Measurements from ENCODE around the gene CACNA2D3. TPM values are rescaled to one million over a fixed set of nuclear protein-coding genes. Genes with fewer than 3 reads are reported as not detected.

The CACNA2D3 gene
- total RNA-seq, 6 experiments from 2014 or later, result 0.14 to 0.23 (median 0.19) TPM; not detected in 2

DNA sequence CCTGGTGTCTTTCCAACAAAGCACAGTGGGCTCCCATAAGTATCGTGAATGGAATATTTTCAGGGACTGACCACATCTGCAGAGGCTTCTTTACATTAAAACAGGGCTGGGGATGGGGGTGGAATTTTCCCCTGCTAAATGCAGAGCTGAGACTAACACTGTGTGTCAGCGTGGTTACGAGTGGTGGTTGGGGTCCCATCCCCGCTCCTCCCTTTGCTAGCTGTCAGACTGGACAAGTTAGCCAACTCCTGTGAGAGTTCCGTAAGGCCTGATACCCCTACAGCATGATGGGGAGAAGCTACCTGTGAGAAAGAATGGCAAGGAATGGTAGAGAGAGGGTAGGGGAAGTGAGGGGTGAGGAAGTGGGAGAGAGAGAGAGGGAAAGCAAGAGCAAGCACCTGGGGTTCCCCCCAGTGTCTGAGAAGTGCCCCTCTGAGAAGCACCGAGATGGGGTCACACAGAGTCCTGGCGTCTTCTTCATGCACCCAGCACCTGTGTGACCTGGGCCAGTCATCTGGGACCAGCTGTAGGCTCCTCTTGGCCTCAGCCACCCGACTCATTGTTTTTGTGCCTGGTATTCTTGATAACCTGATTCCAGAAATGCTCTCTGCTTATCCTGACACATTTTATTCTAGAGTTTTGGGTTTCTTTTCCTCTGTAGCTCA, 395.8 kb downstream of the CACNA2D3 start:
- Mint-ChIP-seq H3K27me3 (ENCODE audit: insufficient read depth) (no peaks in the 10 kb centered on the region), H3K36me3 (ENCODE audit: low read depth) (peaks cover 4% of the 10 kb centered on the region), H3K4me3 (no peak overlapping the region), H3K9me3 (peaks cover 82% of the 10 kb centered on the region), H3K27ac (no peak overlapping the region), H3K4me1 (ENCODE audit: low read depth) (no peaks in the 10 kb centered on the region)
- TF ChIP-seq, protein P1, sequence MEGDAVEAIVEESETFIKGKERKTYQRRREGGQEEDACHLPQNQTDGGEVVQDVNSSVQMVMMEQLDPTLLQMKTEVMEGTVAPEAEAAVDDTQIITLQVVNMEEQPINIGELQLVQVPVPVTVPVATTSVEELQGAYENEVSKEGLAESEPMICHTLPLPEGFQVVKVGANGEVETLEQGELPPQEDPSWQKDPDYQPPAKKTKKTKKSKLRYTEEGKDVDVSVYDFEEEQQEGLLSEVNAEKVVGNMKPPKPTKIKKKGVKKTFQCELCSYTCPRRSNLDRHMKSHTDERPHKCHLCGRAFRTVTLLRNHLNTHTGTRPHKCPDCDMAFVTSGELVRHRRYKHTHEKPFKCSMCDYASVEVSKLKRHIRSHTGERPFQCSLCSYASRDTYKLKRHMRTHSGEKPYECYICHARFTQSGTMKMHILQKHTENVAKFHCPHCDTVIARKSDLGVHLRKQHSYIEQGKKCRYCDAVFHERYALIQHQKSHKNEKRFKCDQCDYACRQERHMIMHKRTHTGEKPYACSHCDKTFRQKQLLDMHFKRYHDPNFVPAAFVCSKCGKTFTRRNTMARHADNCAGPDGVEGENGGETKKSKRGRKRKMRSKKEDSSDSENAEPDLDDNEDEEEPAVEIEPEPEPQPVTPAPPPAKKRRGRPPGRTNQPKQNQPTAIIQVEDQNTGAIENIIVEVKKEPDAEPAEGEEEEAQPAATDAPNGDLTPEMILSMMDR (IDR thresholded peaks at IDR 0.05), result no peak
- no peak for DNase-seq

DNA sequence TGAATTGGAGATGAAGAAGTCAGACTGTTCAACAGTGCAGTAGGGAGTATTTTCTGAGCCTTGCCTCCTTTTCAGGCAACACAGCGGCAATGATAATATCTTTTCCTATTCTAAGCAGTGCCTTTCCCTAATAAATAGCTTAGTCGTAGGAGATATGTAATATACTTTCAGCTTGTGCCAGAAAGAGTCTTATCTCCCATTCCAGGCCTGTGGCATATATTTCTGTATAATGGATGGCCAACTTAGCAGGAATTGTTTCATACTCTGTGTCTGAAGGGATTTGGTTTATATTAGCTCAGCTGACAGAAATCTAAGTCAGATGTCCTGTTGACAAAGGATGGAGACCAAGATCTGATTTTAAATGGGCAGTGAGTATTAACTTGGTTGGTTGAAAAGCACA, 397.1 kb downstream of the CACNA2D3 start:
- Mint-ChIP-seq H3K36me3 (ENCODE audit: low read depth) (peaks cover 4% of the 10 kb centered on the region; the same call in 1 of the 2 replicates), H3K4me1 (ENCODE audit: low read depth) (no peaks in the 10 kb centered on the region), H3K27ac (no peak overlapping the region), H3K9me3 (peaks cover 75% of the 10 kb centered on the region), H3K4me3 (no peak overlapping the region), H3K27me3 (ENCODE audit: insufficient read depth) (no peaks in the 10 kb centered on the region)
- DNase-seq, result no peak
- TF ChIP-seq, protein P1 (IDR thresholded peaks at IDR 0.05), result no peak

DNA sequence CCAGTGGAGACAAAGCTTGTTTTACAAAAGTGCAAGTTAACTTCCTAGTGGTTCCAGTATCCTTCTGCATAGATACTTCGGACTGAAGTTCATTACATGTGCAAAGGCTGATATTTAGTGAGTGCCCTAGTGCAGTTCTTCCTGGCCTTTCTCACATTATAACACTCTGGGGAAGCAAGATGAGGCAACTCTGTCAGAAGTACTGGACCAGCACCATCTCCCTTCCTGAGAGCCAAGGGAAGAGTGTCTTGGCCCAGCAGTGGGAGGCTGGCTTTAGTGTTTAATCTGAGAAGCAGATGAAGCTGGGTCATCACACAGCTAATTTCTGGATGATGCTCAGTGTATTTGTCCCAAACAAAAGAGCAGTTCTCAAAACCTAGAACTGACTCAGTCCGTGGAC, 397.7 kb downstream of the CACNA2D3 start:
- peaks cover 4% of the 10 kb centered on the region; the same call in 1 of the 2 replicates for H3K36me3 Mint-ChIP-seq (ENCODE audit: low read depth)
- TF ChIP-seq, protein P1 (IDR thresholded peaks at IDR 0.05), result no peak

DNA sequence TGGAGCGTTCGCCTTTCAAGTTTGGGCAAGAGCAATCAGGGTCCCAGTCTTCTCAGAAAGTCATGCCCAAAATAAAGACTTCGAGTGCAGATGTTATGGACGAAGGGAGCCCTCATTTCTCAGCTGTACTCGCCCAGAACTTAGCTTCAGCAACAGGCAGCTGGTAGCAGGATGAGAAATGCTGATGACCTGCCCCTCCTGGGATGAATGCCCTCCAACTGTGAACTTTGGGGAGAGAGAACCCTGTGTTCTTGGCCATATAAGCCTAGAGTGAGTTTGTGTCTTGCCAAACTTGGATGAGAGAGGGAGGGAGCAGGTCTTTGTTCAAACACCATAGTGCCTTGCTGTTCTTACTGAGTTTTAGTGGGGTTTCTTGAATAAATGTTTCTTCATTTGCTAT, 405.2 kb downstream of the CACNA2D3 start:
- TF ChIP-seq, protein P1 (IDR thresholded peaks at IDR 0.05), result no peak
- H3K27ac Mint-ChIP-seq, result no peak overlapping the region
- no peak overlapping the region for H3K4me3 Mint-ChIP-seq
- no peaks in the 10 kb centered on the region for H3K36me3 Mint-ChIP-seq (ENCODE audit: low read depth)
- H3K27me3 Mint-ChIP-seq (ENCODE audit: insufficient read depth), result no peaks in the 10 kb centered on the region
- no peaks in the 10 kb centered on the region for H3K4me1 Mint-ChIP-seq (ENCODE audit: low read depth)
- peaks cover 62% of the 10 kb centered on the region for H3K9me3 Mint-ChIP-seq
- no peak for DNase-seq

More for the DNA sequence above, 397.7 kb downstream of the CACNA2D3 start:
- DNase-seq, result no peak
- Mint-ChIP-seq H3K27me3 (ENCODE audit: insufficient read depth) (no peaks in the 10 kb centered on the region), H3K27ac (no peak overlapping the region), H3K4me3 (no peak overlapping the region), H3K9me3 (peaks cover 70% of the 10 kb centered on the region), H3K4me1 (ENCODE audit: low read depth) (no peaks in the 10 kb centered on the region)

DNA sequence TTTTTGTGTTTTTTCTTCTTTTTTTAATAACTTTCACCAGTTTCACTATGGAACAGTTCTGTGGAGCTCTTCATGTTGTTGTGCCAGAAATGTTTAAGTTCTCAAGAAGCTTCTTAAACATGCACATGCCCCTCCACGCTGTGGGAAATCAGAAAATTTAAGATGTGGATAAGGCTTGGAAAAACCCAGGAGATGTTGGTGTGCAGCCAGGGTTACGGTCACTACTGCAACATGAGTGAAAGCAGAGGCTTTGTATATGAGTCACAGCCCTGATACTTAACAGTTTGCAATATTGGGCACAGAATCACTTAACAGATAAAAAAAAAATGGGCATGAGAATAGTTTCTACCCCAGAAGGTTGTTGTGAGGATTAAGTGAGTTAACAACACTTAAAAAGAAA, 405.6 kb downstream of the CACNA2D3 start:
- no peak overlapping the region for H3K4me3 Mint-ChIP-seq
- no peak for DNase-seq

More for the DNA sequence above, 405.6 kb downstream of the CACNA2D3 start:
- no peaks in the 10 kb centered on the region for H3K27me3 Mint-ChIP-seq (ENCODE audit: insufficient read depth)
- no peaks in the 10 kb centered on the region for H3K36me3 Mint-ChIP-seq (ENCODE audit: low read depth)
- no peak overlapping the region for H3K27ac Mint-ChIP-seq
- H3K4me1 Mint-ChIP-seq (ENCODE audit: low read depth), result no peaks in the 10 kb centered on the region
- TF ChIP-seq, protein P1 (IDR thresholded peaks at IDR 0.05), result no peak
- peaks cover 62% of the 10 kb centered on the region for H3K9me3 Mint-ChIP-seq
